Activated T-helper 2 cell treated with anti-CD3 and anti-CD28 coated beads, Interferon-gamma antibody, Interleukin-2, Interleukin-4, amounts not matched to agents 10 μg/mL and 5 μg/mL and 100 μg/mL, durations not matched to agents 14 hours and 24 hours and 36 hours (primary cell): ENCODE measurements around the gene ACTL10. TPM values are rescaled to one million over a fixed set of nuclear protein-coding genes. Genes with fewer than 3 reads are reported as not detected.
A peak's percentile ranks its signal among the peaks of the same experiment; 100 is the strongest.

Source experiments
- DNase-seq: peaks from one replicate; pipeline ENCODE4 v3.0.0; 2021; ENCODE audit warnings: low spot score
- H3K27ac Mint-ChIP-seq: one replicate; pipeline ENCODE4 v1.8.0; 2021; ENCODE audit warnings: mixed read lengths
- H3K27me3 Mint-ChIP-seq: one replicate; pipeline ENCODE4 v1.8.0; 2021; ENCODE audit warnings: low read depth, mixed read lengths
- H3K36me3 Mint-ChIP-seq: one replicate; pipeline ENCODE4 v1.8.0; 2021; ENCODE audit warnings: low read depth, mixed read lengths
- H3K4me1 Mint-ChIP-seq: one replicate; pipeline ENCODE4 v1.8.0; 2021; ENCODE audit warnings: low read depth, mixed read lengths
- H3K4me3 Mint-ChIP-seq: one replicate; pipeline ENCODE4 v1.8.0; 2021; ENCODE audit warnings: low read depth, mild to moderate bottlenecking, moderate library complexity, mixed read lengths
- H3K9me3 Mint-ChIP-seq: one replicate; pipeline ENCODE4 v1.8.0; 2021; ENCODE audit warnings: mixed read lengths
- intact Hi-C: fragments of 100-400 bp; cut with micrococcal nuclease; formaldehyde crosslinking; loops from one replicate; pipeline ENCODE4 v1.15.1; 2023
- total RNA-seq: library from RNA; stranded (reverse); gene quantifications from 2 replicates; pipeline ENCODE4 v1.2.3, GENCODE V29; 2022

ACTL10 gene
- total RNA-seq, 1 donor from 2014 or later: 2.6 TPM

DNA sequence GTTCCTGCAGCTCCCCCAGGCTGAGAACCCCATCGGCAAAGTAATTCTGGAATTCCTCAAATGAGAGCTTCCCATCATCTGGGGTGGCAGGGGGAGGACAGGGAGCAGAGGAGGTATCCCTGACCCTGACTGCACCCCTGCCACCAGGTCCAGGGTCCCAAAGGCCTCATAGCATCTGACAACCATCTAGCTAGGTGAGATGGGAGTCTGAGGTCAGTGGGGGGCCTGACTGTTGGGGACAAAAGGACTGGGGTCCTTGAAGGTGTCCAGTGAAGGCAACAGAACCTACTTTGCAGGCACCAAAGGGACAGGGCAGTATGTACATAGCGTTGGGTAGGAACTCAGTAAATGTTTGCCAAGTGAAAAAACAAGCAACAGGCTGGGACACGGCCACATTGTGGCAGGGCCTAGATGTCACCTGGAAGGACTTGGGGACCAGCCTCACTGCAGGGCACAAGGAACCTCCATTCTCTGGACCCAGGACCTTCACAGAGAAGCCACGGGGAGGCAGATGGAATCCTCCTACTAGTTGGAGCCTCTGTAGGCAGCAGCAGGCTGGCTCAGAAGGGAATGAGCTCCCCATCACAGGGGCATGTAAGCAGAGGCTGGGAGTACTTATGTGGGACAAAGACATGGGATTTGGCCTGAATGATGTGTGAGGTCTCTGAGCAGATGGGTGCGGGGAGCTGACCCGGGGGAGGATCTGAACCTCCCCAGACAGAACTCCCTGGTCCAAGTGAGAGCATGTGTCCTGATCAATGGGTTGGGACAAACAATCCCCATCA is 4.2 kb downstream of the ACTL10 start:
- Mint-ChIP-seq H3K4me3 (no peak overlapping the region), H3K4me1 (peaks cover 22% of the 10 kb centered on the region), H3K9me3 (no peaks in the 10 kb centered on the region), H3K27ac (no peak overlapping the region), H3K27me3 (no peaks in the 10 kb centered on the region), H3K36me3 (peaks cover 21% of the 10 kb centered on the region)
- DNase-seq: no peak
- intact Hi-C loops: no loop called here

- intact Hi-C loops: no loop called here
- Mint-ChIP-seq H3K27ac (no peak overlapping the region), H3K4me1 (peaks cover 16% of the 10 kb centered on the region), H3K27me3 (no peaks in the 10 kb centered on the region), H3K36me3 (peaks cover 24% of the 10 kb centered on the region), H3K4me3 (no peak overlapping the region), H3K9me3 (no peaks in the 10 kb centered on the region)
- DNase-seq: no peak
Measured at GRCh38 chr20:33671573-33672288, 5.0 kb downstream of the ACTL10 start.

DNA sequence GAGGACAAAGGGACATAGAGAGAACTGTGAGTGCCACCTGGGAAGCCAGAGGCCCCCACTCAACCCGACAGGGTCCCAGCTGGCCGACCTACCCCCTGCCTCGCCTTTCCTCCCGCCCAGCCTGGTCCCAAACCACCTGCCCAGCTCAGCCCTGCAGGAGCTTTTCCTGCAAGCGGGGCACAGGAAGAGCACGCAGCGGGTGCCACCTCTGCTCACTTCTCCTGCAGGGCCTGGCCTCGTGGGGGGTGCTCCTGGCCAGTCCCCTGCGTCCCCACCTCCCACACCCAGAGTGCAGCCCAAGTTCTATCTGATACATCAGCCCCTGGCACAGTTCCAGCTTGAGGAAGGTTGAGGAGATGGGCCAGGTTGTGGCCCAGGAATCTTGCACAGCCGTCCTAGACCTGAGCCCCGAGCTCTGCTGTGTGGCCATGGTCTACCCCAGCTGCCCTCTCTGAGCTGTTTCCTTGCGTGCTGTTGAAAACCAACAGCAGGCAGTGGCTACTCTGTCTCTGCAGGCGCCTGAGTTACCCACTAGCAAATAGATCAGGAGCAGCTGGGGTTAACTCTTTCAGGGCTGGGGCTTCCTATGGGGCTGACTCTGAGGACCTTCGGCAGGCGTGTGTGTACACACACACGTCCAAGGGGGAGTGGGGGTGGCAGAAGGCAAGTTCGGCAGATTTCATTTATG is 5.8 kb downstream of the ACTL10 start:
- DNase-seq: no peak
- intact Hi-C loops: no loop called here
- peak overlapping the region; percentile 85 for H3K4me3 Mint-ChIP-seq
- peak overlapping the region; percentile 82 for H3K27ac Mint-ChIP-seq
- no peaks in the 10 kb centered on the region for H3K27me3 Mint-ChIP-seq
- H3K4me1 Mint-ChIP-seq: peaks cover 16% of the 10 kb centered on the region
- no peaks in the 10 kb centered on the region for H3K9me3 Mint-ChIP-seq
- peaks cover 29% of the 10 kb centered on the region for H3K36me3 Mint-ChIP-seq

- Mint-ChIP-seq H3K9me3 (no peaks in the 10 kb centered on the region), H3K4me1 (peaks cover 17% of the 10 kb centered on the region), H3K27ac (peak overlapping the region; percentile 82), H3K27me3 (no peaks in the 10 kb centered on the region), H3K4me3 (peak overlapping the region; percentile 85), H3K36me3 (peaks cover 33% of the 10 kb centered on the region)
- intact Hi-C loops: no loop called here
- no peak for DNase-seq
Measured at GRCh38 chr20:33673114-33673409, 6.3 kb downstream of the ACTL10 start.

DNA sequence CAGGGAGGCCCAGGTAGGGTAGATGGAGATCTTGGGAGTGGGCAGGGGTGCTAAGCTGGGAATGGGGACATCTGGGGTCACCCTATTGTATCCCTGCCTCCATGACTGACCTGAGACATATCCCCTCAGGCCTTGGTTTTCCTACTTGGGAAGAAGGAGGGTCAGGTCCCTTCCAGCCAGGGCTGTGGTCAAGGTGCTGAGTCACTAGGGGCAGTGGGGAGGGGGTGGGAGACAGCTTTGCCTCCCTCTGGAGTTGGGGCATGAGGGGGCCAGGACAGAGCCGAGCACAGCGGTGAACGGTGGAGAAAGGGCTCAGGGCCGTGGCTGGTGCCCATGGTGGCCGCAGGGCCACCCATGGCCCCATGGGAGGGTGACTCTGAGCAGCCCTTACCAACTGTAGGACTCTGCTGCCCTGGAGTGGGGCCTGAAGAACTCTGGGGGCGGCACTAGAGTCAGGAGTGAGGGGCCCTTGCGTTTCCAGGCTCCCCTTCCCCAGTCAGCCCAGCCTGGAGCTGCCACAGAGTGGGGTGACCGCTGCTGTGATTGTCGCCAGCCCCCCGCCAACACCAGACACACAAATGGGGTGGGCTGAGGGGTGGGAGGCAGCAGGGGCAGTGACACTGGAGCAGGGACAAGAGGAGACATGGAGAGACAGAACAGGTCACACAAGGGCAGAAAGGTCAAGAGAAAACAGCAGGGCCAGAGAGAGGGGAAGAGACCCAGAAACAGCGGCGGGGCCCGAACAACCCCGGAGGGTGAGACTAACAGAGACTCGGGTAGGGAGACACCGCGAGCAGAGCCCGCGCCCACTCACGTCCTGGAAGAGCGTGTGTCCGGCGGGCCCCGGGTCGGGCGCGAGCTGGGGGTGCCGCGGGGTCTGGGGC is 6.9 kb downstream of the ACTL10 start:
- DNase-seq: no peak
- Mint-ChIP-seq H3K27me3 (no peaks in the 10 kb centered on the region), H3K4me3 (peak overlapping the region; percentile 85), H3K9me3 (no peaks in the 10 kb centered on the region), H3K4me1 (peaks cover 22% of the 10 kb centered on the region), H3K36me3 (peaks cover 38% of the 10 kb centered on the region), H3K27ac (peak overlapping the region; percentile 75)
- intact Hi-C loops: no loop called here

GRCh38 chr20:33674294-33675135 is 7.8 kb downstream of the ACTL10 start, which contains the start of gene NECAB3:
Gene NECAB3, minus strand, starts transcription at chr20:33674428. Its CDS starts 76 bp downstream, at chr20:33674352.
- Mint-ChIP-seq H3K36me3 (peaks cover 46% of the 10 kb centered on the region), H3K9me3 (no peaks in the 10 kb centered on the region), H3K4me3 (peak within 1 kb of the TSS; percentile 85), H3K27ac (peak within 1 kb of the TSS; percentile 75), H3K4me1 (peaks cover 31% of the 10 kb centered on the region), H3K27me3 (no peaks in the 10 kb centered on the region)
- intact Hi-C loops: no loop called here
- DNase-seq: peak; percentile 65

GRCh38 chr20:33675136-33675959 is 8.6 kb downstream of the ACTL10 start:
- DNase-seq: no peak
- Mint-ChIP-seq H3K4me3 (peak overlapping the region; percentile 73), H3K9me3 (no peaks in the 10 kb centered on the region), H3K4me1 (peaks cover 37% of the 10 kb centered on the region), H3K27ac (peak overlapping the region; percentile 53), H3K36me3 (peaks cover 43% of the 10 kb centered on the region), H3K27me3 (no peaks in the 10 kb centered on the region)
- intact Hi-C loops: no loop called here

DNA sequence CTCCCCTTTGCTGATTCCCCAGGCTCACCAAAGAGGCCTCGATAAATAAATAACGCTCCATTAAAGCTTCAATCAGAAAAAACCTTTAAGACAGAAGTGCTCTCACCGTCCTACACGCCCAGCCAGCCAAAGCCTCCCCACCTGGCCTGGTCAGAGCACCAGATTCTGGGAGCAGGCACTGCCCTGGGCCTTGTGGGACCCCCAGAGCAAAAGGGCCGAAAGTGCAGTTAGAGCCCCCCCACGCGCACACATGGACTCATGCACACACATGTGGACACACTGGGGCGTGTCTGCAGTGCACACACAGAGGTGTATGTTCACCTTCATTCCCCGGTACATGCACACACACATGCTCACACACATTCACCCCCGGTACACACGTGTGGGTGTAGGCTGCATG is 9.4 kb downstream of the ACTL10 start:
- H3K4me3 Mint-ChIP-seq: no peak overlapping the region
- H3K27ac Mint-ChIP-seq: no peak overlapping the region
- intact Hi-C loops: no loop called here
- H3K36me3 Mint-ChIP-seq: peaks cover 49% of the 10 kb centered on the region
- no peaks in the 10 kb centered on the region for H3K27me3 Mint-ChIP-seq
- H3K9me3 Mint-ChIP-seq: no peaks in the 10 kb centered on the region
- H3K4me1 Mint-ChIP-seq: peaks cover 45% of the 10 kb centered on the region
- DNase-seq: no peak

DNA sequence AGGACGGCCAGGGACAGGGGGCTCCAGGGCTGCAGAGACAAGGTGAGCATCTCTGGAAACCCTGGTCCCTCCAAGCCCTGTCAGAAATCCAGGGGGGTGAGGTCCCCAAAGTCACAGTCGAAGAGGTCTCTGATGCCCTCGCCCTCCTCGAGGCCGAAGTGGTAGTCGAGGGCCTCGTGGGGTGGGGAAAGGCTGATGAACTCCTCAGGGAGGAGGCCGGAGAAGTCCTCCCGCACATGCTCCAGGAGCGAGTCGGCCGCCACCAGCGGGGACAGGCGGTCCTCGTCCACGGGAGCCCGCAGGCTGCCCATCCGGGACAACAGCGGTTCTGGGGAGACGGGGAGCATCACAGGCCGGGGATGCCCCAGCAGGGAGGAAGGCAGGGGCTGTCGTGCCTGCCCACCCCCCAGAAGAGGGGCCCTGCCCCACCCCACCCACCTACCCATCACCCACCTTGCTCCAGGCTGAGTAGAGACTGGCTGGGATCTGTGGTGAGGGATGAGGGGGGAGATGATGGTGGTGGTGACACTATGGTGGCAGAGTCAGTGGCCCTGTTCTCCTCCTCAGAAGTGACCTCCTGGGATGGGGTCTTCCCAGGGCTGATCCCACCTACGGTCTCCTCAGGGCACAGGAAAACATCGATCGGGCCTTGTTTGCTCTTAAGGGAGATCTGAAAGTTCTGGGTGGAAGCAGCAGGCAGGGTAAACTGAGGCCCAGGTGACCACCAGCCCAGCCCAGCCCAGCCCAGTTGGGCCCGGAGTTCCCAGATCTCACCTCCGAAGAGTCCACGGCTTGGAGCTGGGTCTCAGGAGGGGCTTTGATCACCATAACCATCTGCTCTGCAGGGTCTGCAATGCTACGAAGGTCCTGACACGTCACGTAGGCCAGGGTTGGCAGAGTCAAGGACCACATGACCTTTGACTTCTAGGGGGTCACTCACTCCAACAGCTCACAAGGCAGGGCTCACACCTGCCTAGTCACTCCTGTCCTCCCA is 10.2 kb downstream of the ACTL10 start:
- Mint-ChIP-seq H3K36me3 (peaks cover 57% of the 10 kb centered on the region), H3K9me3 (no peaks in the 10 kb centered on the region), H3K27ac (no peak overlapping the region), H3K4me3 (no peak overlapping the region), H3K27me3 (no peaks in the 10 kb centered on the region), H3K4me1 (peaks cover 52% of the 10 kb centered on the region)
- no peak for DNase-seq
- intact Hi-C loops: no loop called here

DNA sequence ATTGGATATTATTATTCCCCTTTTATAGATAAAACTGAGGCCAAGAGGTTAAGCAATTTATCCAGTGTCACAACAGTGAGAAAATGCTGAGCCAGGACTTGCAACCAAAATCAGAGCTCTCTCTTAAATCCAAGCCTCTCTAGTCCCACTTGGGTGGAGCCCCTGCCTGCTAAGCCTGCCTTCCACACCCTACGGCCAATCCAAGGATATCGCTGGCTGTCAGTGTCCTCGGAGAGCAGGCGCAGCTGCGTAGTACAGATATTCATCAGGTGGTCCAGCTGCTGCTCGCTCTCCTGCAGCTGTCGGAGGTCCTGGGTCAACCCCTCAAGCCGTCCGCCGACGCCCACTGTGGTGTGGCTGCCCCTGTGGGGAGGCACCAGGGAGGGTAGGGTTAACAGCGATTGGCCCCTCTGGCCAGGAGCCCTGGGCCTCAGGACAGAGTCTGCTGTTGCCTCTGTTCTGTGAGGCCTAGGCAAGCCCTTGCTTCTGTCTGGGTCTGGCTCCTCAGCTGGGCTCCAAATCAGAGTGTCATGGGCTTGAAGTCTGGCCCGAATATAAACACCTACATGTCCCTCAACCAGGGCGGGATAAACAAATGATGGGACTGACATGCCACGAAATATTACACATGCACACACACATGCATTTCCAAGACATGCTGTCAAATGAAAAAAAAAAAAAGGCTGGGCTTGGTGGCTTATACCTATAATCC is 11.4 kb downstream of the ACTL10 start:
- Mint-ChIP-seq H3K9me3 (no peaks in the 10 kb centered on the region), H3K4me3 (peak overlapping the region; percentile 7), H3K36me3 (peaks cover 64% of the 10 kb centered on the region), H3K27me3 (no peaks in the 10 kb centered on the region), H3K4me1 (peaks cover 57% of the 10 kb centered on the region), H3K27ac (peak overlapping the region; percentile 65)
- intact Hi-C loops: no loop called here
- no peak for DNase-seq
